Measurements from ENCODE around the gene IMPDH2. TPM values are rescaled to one million over a fixed set of nuclear protein-coding genes. Genes with fewer than 3 reads are reported as not detected.

IMPDH2 gene
- total RNA-seq, 1 experiment from 2014 or later = 599 TPM

- BruUV-seq (replicated peaks) = TSS peak; percentile 49
- no peaks in the 10 kb centered on the region for H3K9me2 ChIP-seq (ENCODE audit: insufficient read depth)
- ChIA-PET RAD21 (ENCODE audit: low non-redundant PET in 1 of 2, low total read pairs in 2 of 2, uncharacterized antibody in 2 of 2, unreplicated experiment in 2 of 2) (no interaction called here), CTCF (no interaction called here), POLR2A (interaction anchor here (1.3 to 3.4 kb wide), 2 partner anchors 15 to 38 kb away, joined by 3 to 26 read pairs; partner anchors contain the start of gene WDR6)
- intact Hi-C loops (cut with micrococcal nuclease) = no loop called here
- peaks cover 50% of the 10 kb centered on the region for H3K79me2 ChIP-seq (ENCODE audit: insufficient read depth, low read length)
- peak overlapping the region; percentile 76 to 80 for H3K4me3 ChIP-seq (replicated peaks in 1 of 2; ENCODE audit: low read depth in 1 of 2, low read length in 2 of 2)
- no peaks in the 10 kb centered on the region for H3K27me3 ChIP-seq (ENCODE audit: insufficient read depth, low read length)
- H2AFZ ChIP-seq (ENCODE audit: low read depth, low read length, poor library complexity, severe bottlenecking) = no peak overlapping the region
- peak overlapping the region; percentile 83; the same call in 1 of the 2 replicates for H3K9ac ChIP-seq (ENCODE audit: low read length)
- ATAC-seq = no peak
- no peak for DNase-seq (ENCODE audit: low read depth, low spot score)
- H4K20me1 ChIP-seq (ENCODE audit: insufficient read depth) = no peaks in the 10 kb centered on the region
- H3K27ac ChIP-seq (ENCODE audit: low read depth, low read length) = peak overlapping the region; percentile 98; the same call in 1 of the 2 replicates
- peaks cover 23 to 27% of the 10 kb centered on the region in 2 experiments for H3K4me1 ChIP-seq (ENCODE audit: control insufficient read depth in 1 of 2, insufficient read depth in 2 of 2, low read length in 2 of 2)
- no peaks in the 10 kb centered on the region for H3K9me3 ChIP-seq (ENCODE audit: control insufficient read depth in 1 of 2, insufficient read depth in 1 of 2, low read depth in 1 of 2, low read length in 2 of 2)
- H3K36me3 ChIP-seq (ENCODE audit: control insufficient read depth in 1 of 2, insufficient read depth in 2 of 2, low read length in 2 of 2) = peaks cover 3 to 6% of the 10 kb centered on the region in 2 experiments; a peak in 2 of 4 replicates
- no peak for TF ChIP-seq EZH2 (IDR thresholded peaks at IDR 0.05)
- TF ChIP-seq MAX (IDR thresholded peaks at IDR 0.05) = no peak
- TF ChIP-seq POLR2AphosphoS5 (IDR thresholded peaks at IDR 0.05; ENCODE audit: low read depth, low read length) = no peak
- no peak for TF ChIP-seq EGR1 (IDR thresholded peaks at IDR 0.05; ENCODE audit: low read depth)
- TF ChIP-seq CTCF (IDR thresholded peaks at IDR 0.05 in 2 of 3, conservative IDR thresholded peaks at IDR 0.05 in 1 of 3; ENCODE audit: borderline replicate concordance in 1 of 3, insufficient read depth in 1 of 3, low read depth in 2 of 3, low read length in 2 of 3) = no peak
- no peak for TF ChIP-seq FOSL1 (IDR thresholded peaks at IDR 0.05; ENCODE audit: low read depth)
- no peak for TF ChIP-seq JUND (IDR thresholded peaks at IDR 0.05)
- TF ChIP-seq EZH2phosphoT487 (IDR thresholded peaks at IDR 0.05; ENCODE audit: borderline replicate concordance) = no peak
- TF ChIP-seq TCF7L2 (IDR thresholded peaks at IDR 0.05; ENCODE audit: borderline replicate concordance, extremely low read depth, insufficient read depth, insufficient read length) = no peak
- no peak for TF ChIP-seq ATF3 (IDR thresholded peaks at IDR 0.05)
- no peak for TF ChIP-seq RAD21 (IDR thresholded peaks at IDR 0.05; ENCODE audit: low read depth)
- no peak for TF ChIP-seq REST (IDR thresholded peaks at IDR 0.05; ENCODE audit: low read depth)
- TF ChIP-seq SIN3A (IDR thresholded peaks at IDR 0.05; ENCODE audit: low read depth) = no peak
- TF ChIP-seq ZBTB33 (IDR thresholded peaks at IDR 0.05; ENCODE audit: extremely low read depth, insufficient replicate concordance, low read length) = no peak
- no peak for TF ChIP-seq SP1 (IDR thresholded peaks at IDR 0.05; ENCODE audit: low read depth)
- TF ChIP-seq YY1 (IDR thresholded peaks at IDR 0.05; ENCODE audit: extremely low read depth, insufficient replicate concordance, low read depth, low read length) = no peak
- TF ChIP-seq ELF1 (IDR thresholded peaks at IDR 0.05; ENCODE audit: borderline replicate concordance, low read depth) = no peak
- TF ChIP-seq CEBPB (IDR thresholded peaks at IDR 0.05; ENCODE audit: low read depth) = no peak
- TF ChIP-seq CBX3 (IDR thresholded peaks at IDR 0.05; ENCODE audit: low read depth) = no peak
- no peak for TF ChIP-seq POLR2A (IDR thresholded peaks at IDR 0.05; ENCODE audit: borderline replicate concordance, extremely low read depth, insufficient read depth, insufficient read length)
- peak overlapping the region; percentile 85 for H3K4me2 ChIP-seq (ENCODE audit: low read length)
These were observed 37.2 kb downstream of the IMPDH2 start for GRCh38 chr3:48991851-48992545.

All from HCT116 (cell line).